NCI-H446 treated with DMSO at 0.1 percent for 48 hours (cell line): ENCODE results near the gene TPO.
"Not testable (repeated sequence)": the region's sequence is repeated elsewhere in the genome, so short reads cannot be mapped to it uniquely, and the experiment has no call there.

ENCODE experiments used
- DNase-seq: peaks from one replicate; lab custom pipeline; 2025; lab: John Stamatoyannopoulos, UW

Gene TPO

DNA sequence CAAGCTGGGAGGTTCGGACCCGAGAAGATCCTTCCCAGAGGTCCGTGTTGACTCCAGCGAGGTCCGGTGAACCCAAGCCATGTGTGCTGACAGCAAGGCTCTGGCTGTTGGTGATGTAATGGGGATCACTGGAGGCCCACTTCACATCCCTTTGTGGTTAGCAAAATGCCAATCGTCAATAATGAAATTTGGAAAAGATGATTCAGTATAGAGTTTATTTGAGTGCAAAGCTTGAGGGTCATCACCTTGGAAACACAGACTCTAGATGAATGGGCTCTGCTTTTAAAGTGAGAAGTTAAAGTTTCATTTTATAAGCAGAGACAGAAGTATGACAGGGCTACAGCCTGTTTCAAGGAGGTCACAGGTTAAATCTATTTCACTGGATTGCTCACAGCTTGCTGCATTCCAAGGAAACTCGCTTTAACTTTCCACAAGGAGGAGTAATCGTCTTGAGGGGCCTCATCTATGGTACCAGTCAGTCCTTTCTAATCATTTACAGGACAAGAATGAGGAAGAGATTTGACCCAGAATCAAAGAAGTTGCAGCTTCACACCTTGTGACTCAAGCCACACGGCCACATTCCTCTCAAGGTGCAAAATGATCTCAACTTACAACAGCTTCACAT is 140.5 kb downstream of the TPO start:
- DNase-seq: no peak

DNA sequence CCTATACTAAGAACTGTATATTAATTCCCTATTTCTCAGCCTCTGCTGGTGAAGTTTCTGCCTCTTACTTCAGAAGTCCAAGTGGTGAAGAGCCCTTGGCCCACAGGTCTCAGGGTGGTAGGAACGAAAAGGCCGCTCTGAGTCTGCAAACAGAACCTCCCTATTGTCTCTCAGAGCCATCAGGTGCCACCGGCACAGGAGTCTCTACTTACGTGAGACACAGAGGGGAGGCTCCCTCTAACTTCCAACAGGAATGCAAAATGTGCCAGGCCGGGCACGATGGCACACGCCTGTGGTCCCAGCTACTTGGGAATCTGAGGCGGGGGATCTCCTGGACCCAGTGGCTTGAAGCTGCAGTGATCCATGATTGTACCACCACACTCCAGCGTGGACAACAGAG is 143.0 kb downstream of the TPO start:
- no peak for DNase-seq

DNA sequence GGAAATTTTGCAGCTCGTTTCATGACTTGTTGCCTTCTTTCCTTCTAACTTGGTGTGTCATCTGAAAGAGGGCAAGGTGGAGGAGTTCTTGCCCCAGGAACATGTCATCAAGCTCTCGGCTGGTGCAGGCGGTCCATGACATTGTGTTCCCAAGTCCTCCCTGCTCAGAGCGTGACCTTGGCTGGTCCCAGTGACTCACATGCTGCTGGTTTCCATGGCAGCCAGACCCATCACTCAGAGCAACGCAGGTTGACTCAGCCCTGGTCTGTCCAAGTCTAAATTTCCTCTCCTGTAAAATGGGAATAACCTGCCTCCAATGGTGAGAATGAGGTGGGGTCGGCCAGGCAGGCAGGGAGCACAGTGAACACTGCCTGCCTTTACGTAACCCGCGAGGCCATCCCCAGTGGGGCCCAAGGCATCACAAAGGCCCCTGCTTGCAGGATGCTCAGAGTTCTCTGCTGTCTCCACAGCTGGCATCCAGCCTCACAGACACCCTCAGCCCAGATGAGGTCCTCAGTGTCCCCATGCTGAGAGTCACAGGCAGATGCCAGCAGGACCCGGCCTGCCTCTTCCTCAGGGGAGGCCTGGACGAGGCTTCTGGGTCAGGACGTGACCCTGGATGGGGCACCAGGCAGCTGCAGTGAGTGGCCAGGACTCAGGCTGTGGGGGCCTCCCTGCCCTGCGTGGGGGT is 143.7 kb downstream of the TPO start:
- DNase-seq: no peak

DNA sequence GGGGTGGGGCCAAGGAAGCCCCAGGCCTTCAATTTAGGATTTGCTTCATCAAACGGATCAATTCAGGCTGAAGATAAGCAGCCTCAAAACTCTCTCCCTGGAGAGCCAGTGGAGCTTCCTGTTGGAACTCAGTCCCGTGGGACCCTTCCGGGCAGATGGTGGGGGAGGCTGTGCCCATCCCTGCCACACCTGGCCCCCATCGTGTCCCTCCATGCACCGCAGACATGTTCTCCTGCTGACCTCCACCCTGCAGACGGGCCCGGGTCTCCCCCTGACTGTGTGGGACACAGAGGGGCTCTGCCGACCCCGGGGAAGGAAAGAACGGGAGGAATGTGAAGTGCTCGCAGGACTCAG is 144.2 kb downstream of the TPO start:
- no peak for DNase-seq

DNA sequence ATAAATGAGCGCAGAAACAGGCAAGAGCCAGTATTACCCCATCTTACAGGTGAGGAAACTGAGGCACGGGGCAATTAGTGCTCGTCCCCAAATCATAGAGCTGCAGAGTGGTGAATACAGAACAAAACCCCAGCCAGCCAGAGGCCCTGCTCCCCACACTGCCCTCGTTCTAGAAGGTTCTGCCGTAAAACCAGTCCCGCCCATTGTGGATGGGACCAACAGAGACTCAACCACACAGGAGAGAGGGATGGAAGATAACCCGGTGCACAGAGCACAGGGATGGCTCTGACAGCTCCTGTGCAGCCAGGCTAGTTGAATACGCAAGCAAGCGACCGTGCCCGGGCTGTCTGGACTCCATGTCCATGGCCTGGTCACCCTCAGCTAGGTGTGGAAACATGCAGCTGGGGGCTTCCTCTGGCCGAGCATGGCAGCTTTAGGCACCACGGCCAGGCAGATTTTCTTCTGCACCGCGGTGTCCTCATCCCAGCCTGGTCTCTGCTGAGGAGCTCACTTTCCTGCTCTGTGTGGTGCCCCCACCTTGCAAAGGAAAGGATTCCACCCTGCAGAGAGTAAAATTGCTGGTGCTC is 146.4 kb downstream of the TPO start:
- DNase-seq: no peak

DNA sequence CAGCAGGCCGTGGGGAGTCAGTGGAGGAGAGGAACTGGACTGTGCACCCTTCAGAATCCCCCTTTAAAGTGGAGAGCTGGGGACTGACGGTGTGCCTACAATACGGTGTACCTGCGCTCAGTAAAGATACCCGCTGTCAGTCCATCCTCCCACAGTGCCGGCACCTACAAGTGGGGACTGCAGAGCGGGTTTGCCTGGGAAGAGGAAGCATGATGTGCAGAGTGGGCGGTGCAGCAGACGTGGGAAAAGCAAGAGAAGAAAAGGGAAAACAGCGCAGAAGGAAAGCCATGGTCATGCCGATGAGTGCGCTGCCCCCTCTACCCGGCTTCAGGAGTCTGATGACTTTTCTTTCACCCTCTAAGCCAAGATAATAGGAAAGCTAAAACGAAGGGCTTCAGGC is 148.0 kb downstream of the TPO start:
- no peak for DNase-seq

DNA sequence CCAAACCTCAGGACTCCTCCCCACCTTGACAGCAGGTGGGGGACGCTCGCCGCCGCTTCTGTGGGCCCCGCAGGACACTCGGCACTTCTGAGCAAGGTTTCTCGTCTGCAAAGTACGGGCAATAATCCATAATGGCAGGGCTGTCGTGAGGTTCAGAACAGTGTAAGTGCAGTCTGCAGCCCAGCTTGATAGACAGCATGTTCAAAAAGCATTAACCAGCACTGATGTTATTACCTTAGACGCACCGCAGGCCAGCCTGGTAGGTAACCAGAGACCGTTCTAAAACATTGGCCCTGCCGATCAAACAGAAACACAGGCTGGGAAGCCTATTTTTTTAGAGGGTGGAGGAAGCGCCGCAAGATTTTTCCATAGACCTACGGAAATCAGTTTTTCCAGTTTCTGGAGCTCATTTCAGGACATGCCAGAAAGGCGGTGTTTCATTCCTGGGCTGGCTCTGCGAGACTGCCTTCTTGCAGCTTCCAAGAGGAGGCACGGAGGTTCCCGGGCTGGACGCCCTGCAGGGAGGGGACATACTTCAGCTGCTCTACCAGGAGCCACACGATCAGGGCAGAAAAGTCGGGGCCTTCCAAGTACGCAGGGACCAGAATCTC is 148.7 kb downstream of the TPO start:
- DNase-seq: no peak

DNA sequence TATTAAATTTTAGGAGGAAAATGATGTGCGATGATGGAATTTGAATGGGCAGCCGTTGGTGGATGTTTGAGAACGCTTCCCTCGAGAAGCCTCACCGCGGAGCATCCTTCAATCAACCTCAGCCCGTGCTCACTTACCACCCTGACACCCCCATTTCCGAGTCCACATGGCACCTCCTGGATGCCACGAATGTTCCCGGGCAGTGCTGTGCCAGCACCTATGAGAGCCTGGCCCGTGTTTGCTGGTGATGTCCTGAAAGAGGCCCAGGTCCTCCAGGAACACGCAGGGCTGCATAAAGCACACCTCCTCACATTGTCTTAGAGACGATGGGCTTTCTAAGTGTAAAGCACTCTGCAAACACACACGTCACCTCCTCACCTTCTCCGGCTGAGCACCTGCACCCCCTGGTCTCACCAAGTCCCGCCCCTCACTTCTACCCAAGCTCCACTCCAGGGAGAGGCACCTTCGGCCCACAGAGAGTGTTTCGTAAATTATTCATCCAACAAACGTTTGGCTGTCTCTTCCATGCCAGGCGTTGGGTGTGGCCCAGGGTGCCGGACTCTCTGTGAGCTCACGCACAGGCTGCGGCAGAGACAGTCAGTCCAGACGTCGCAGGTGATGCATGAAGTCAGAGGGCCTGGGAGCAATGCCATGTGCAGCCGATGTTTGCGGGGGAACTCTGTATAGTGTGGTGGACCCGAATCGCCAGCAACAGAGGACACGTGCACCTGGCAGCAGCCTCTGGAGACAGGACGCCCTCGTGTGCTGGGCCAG is 150.0 kb downstream of the TPO start:
- no peak for DNase-seq

DNA sequence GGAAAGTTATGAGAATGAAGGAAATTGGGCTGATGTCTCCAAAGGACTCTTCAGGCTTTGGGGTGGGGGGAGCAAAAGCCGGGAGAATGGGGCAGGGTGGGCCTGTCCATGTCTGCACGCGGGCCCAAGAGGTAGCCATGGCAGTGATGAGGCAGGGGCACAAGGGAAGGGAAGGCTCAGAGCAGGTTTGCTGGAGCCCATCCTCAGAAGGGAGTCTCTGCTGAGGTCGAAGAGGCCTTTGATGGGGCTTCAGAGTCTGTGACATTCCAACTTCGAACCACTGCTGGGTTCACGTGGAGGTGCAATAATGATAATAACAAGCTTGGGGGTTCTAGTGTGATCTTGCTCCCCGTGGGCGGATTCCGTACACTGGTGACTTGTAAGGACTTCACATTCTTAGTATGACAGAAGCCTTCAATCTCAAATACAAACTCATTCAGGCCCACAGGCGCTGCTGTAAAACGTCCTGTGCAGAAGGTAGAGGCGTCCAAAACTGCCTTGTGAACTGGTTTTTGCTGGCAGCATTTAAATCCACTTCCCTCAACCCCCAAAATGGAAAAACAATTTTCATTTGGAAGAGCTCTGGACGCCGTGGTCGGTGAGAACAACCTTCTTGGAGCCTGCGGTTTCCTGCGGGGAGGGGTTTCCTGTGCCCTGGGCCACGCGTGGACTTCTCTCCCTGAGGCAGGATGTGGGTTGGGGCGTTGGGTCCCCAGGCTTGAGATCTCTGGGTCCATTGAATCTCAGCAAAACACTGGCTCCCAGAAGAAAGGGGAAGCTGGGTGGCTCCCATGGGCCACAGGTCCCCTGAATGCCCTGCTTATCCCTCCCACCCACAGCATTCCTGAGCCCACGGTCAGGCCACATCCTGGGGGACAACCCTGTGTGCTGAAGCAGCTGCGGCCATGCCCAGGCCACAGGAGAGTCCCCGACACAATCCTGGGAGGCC is 151.0 kb downstream of the TPO start:
- no peak for DNase-seq

DNA sequence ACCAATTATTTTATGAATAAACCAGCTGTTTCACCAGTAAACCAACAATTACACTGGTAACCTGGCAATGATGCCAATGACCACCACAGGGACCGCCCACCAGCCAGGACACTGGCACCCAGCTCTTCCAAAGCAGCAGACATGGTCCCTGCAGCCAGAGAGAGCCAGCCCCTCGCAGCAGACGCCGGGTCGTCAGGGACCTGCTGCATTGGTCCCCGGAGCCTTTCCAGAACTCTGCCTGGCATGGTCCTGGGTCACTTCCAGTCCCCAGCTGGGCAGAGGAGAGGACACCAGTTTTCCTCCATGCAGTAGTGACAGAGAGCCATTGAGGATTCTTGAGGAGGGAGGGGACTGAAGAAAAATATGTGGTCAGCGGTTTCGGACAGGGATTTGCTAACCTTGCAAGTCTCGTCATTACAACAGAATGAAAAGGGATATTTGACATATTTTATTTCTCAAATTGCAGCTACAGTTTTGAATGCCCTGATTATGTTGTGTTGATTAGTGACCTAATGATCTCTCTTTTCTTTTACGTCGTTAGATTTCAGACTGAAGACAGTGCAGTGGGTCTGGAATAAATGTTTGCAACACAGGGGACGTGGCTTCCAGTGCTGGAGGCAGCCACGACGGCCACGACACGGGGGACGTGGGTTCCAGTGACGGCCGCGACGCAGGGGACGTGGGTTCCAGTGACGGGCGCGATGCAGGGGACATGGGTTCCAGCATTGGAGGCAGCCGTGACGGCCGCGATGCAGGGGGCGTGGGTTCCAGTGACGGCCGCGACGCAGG is 154.5 kb downstream of the TPO start:
- no peak for DNase-seq

DNA sequence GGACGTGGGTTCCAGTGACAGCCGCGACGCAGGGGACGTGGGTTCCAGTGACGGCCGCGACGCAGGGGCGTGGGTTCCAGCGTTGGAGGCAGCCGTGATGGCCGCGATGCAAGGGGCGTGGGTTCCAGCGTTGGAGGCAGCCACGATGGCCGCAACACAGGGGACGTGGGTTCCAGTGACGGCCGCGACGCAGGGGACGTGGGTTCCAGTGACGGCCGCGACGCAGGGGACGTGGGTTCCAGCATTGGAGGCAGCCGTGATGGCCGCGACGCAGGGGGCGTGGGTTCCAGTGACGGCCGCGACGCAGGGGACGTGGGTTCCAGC is 155.0 kb downstream of the TPO start:
- not testable (repeated sequence) for DNase-seq

DNA sequence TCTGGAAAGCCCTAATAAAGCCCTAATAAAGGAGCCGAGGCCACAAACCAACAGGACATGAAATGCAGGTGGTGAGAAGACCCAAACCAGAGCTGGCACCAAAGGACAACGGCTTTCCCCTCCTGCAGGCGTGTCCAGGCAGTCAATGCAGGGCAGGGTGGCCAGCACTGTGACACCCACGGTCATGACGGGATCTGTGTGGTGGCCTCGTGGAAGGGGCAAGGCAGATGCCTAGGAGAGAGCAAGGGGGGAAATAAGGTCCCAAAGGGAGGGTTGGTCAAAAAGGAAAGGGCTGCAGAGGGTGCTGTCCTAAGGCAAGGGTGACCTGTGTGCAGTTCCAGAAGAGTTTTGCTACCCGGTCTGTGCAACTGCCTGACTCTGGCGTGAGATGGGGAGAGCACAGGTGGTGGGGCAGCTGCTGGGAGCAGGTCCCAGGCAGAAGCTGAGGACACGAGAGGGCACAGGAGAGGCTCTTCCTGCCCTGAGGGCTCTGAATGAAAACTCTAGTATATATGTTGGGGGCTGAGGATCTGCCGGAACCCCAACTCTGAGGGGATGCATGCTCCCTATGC is 156.7 kb downstream of the TPO start:
- no peak for DNase-seq

DNA sequence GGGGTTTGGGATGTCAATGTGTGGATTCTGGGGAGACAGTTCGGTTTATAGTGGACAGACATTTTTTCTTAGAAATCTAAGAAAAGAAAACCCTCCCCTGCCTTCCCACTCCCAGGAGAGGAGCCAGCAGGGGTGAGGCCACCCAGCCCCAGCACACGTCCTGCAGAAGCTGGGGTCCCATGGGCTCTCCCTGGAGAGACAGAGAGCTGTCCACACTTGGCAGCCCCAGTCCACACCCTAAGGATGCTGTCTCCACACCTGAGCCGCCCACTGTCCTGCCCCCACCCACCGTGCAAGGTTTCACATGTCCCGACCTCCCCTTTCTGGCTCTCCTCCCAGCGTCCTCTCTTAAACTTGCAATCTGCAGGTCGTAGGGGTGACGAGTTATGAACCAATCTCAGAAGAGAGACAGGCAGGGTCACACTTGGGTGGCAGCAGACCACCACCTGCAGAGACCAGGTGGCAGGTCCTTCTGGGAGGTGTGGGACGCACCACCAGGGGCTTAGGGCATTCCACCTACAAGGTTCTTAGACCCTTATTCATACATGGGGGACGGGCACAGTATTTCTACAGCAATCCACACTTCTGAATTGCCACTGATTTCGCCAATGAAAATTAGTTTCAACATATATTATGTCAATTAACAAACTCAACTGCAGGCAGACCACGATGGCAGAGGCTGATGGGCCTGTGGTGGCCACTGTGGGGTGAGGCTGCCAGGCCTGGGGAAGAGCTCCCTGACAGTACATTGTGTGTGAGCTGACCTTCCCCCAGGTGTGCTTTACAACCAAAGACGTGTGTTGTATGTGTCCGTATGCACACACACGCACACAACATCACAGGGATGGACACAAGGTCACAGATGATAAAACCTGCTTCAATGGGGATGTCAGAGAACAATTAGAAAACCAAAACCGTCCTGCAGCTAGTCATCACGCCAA is 158.5 kb downstream of the TPO start:
- no peak for DNase-seq

DNA sequence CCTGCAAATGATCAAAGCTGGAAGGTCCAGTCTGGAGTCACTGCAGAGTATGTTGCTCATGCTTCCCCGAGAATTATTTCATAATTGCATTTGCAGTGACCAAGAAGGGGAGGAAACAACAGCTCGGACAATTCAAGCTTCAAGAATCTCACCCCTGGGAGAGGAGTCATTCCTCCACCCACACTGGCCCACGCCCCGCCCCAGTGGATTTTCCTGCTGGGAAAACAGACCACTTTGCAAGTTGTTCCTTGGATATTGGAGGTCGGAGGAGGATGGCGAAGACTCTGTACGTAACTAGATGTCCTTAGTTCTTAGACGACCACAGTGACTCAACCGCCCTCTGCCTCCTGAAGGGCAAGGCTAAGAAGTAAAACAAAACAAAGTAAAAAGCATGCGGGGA is 159.4 kb downstream of the TPO start:
- DNase-seq: no peak

DNA sequence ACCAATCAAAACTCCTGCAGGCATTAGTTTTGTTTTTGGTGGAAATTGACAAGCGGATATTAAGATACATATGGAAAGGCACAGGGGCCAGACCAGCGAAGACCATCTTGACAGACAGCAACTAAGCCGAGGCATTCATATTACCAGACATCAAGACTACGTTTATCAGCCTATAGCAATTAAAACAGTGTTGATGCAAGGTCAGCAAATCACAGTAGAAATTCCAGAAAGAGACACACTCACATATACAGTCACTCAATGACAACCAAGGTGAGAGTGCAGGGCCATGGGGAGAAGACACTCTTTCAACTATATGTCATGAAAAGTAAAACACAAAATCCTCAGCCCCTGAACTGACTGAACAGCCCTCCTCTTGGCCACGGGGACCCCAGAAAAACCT is 164.6 kb downstream of the TPO start:
- no peak for DNase-seq

DNA sequence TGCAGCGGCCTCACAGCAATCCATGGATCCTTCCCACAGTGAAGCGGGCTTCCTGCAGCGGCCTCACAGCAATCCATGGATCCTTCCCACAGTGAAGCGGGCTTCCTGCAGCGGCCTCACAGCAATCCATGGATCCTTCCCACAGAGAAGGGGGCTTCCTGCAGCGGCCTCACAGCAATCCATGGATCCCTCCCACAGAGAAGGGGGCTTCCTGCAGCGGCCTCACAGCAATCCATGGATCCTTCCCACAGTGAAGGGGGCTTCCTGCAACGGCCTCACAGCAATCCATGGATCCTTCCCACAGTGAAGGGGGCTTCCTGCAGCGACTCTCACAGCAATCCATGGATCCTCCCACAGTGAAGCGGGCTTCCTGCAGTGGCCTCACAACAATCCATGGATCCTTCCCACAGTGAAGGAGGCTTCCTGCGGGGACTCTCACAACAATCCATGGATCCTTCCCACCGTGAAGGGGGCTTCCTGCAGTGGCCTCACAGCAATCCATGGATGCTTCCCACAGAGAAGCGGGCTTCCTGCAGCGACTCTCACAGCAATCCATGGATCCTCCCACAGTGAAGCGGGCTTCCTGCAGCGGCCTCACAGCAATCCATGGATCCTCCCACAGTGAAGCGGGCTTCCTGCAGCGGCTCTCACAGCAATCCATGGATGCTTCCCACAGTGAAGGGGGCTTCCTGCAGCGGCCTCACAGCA is 168.1 kb downstream of the TPO start:
- not testable (repeated sequence) for DNase-seq

DNA sequence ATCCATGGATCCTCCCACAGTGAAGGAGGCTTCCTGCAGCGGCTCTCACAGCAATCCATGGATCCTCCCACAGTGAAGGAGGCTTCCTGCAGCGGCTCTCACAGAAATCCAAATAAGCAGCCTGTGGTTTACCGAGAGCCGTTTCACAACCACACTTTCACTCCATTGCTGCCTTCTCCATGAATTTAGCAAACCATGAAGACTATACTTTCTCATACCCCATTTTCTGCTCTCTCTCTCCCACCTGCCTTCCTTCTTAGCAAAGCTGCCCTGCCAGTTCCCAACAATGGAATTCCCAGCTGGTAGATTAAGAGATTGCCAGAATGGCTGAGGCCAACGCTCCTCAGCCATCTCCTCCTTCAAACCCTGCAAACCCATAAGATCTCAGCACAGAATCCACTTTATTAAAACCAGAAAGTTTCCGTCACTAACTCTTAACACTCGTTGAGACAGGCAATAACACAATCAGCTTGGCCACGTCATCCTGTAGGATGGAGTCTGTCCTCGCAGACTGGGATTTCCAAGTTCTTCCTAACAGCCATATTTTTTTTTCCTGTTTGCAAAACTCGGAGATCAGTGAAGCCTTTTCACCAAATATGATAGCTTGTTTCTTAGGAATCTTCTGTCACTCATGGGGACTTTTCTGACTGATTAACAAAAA is 168.8 kb downstream of the TPO start:
- DNase-seq: no peak

DNA sequence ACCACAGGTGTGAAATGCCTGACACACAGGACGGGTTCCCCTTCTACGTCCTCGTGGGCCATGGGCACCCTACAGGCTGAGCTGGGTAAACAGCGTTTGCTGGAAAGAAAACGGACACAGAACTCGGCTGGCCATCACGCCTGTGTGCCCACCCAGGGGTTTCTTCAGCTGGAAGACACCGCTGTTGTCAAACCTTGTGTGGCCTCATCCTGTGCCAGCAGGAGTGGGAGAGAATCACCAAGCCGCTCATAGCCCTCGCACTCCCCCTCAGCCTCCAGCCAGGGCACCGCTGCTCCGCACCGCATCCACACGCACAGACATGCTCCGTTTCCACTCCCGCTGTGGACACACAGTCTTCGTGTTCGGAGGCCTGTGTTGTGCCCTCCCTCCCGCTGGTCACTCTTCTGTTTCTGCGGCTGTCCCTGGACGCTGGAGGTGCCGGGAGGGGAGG is 169.7 kb downstream of the TPO start:
- DNase-seq: no peak
